Lower lobe of right lung (tissue), 2 donors: ENCODE results near the gene IFITM10. TPM values are rescaled to one million over a fixed set of nuclear protein-coding genes. Genes with fewer than 3 reads are reported as not detected.

Experiments
- ATAC-seq, 2 donors: fragments of 200-7000 bp; cut with Tn5 transposase; one replicate each; pipeline ENCODE4 v1.9.1; 2020 to 2022; ENCODE audit warnings: mild to moderate bottlenecking in 2 of 2, moderate library complexity in 2 of 2
- DNase-seq: peaks from one replicate; pipeline ENCODE4 v3.0.0-alpha.2; 2020
- H3K27ac ChIP-seq: fragments of 200-600 bp; one replicate; pipeline ENCODE4 v1.8.0; 2022
- H3K27me3 ChIP-seq: fragments of 200-600 bp; one replicate; pipeline ENCODE4 v1.8.0; 2022; ENCODE audit warnings: low read depth
- H3K36me3 ChIP-seq: fragments of 200-600 bp; one replicate; pipeline ENCODE4 v1.8.0; 2022; ENCODE audit warnings: mild to moderate bottlenecking
- H3K4me1 ChIP-seq: fragments of 200-600 bp; one replicate; pipeline ENCODE4 v1.8.0; 2022
- H3K4me3 ChIP-seq: fragments of 200-600 bp; one replicate; pipeline ENCODE4 v1.8.0; 2022; ENCODE audit warnings: mild to moderate bottlenecking
- H3K9me3 ChIP-seq: fragments of 200-600 bp; one replicate; pipeline ENCODE4 v1.8.0; 2022
- CTCF ChIP-seq: fragments of 200-600 bp; IDR thresholded peaks from one replicate; pipeline ENCODE4 v1.8.0; 2022; ENCODE audit warnings: antibody characterized with exemption, mild to moderate bottlenecking
- intact Hi-C: fragments of 100-400 bp; cut with DNase I; formaldehyde crosslinking; loops from one replicate; pipeline ENCODE4 v1.11.0; 2022
- total RNA-seq: library from RNA; stranded (reverse); fragmentation: NEBNext Ultra II Directional; extraction: Animal tissue kit (Norgen Biotek cat#: 25700); gene quantifications from one replicate; pipeline ENCODE4 v1.2.1, GENCODE V29; 2021
- donor health status: DM: no; HTN: yes; CAD: no; lungs with severe emphysema.

The IFITM10 gene
- total RNA-seq, 1 donor from 2014 or later: 9.2 TPM

- ATAC-seq (no peak), DNase-seq (no peak)
- Histone ChIP-seq H3K36me3 (no peaks in the 10 kb centered on the region), H3K4me1 (no peaks in the 10 kb centered on the region), H3K9me3 (peaks cover 10% of the 10 kb centered on the region), H3K4me3 (no peak overlapping the region), H3K27me3 (peaks cover 37% of the 10 kb centered on the region), H3K27ac (no peak overlapping the region)
- TF ChIP-seq CTCF: no peak
- intact Hi-C loops: no loop called here
These were observed 15.1 kb downstream of the IFITM10 start for GRCh38 chr11:1735271-1735670.

GRCh38 chr11:1734641-1735081 is 15.7 kb downstream of the IFITM10 start:
- intact Hi-C loops: no loop called here
- peaks cover 43% of the 10 kb centered on the region for H3K27me3 ChIP-seq
- H3K9me3 ChIP-seq: peaks cover 10% of the 10 kb centered on the region
- DNase-seq (no peak), ATAC-seq (peak in 1 of 2 donors; percentile 11)
- no peak overlapping the region for H3K27ac ChIP-seq
- no peak for TF ChIP-seq CTCF
- no peaks in the 10 kb centered on the region for H3K4me1 ChIP-seq
- no peak overlapping the region for H3K4me3 ChIP-seq
- H3K36me3 ChIP-seq: no peaks in the 10 kb centered on the region

- no peak for DNase-seq
- Histone ChIP-seq H3K4me1 (no peaks in the 10 kb centered on the region), H3K4me3 (no peak overlapping the region), H3K27me3 (peaks cover 48% of the 10 kb centered on the region), H3K9me3 (peaks cover 10% of the 10 kb centered on the region), H3K36me3 (no peaks in the 10 kb centered on the region), H3K27ac (no peak overlapping the region)
- intact Hi-C loops: no loop called here
- no peak for TF ChIP-seq CTCF
- ATAC-seq: no peak
These were observed 16.4 kb downstream of the IFITM10 start for GRCh38 chr11:1733716-1734640.

GRCh38 chr11:1733009-1733715 is 17.2 kb downstream of the IFITM10 start:
- peaks cover 56% of the 10 kb centered on the region for H3K27me3 ChIP-seq
- H3K27ac ChIP-seq: no peak overlapping the region
- no peak for ATAC-seq
- no peak for TF ChIP-seq CTCF
- no peaks in the 10 kb centered on the region for H3K36me3 ChIP-seq
- peaks cover 10% of the 10 kb centered on the region for H3K9me3 ChIP-seq
- no peak for DNase-seq
- intact Hi-C loops: no loop called here
- no peaks in the 10 kb centered on the region for H3K4me1 ChIP-seq
- H3K4me3 ChIP-seq: no peak overlapping the region

- Histone ChIP-seq H3K27me3 (peaks cover 61% of the 10 kb centered on the region), H3K27ac (no peak overlapping the region), H3K9me3 (peaks cover 9% of the 10 kb centered on the region), H3K4me3 (no peak overlapping the region), H3K36me3 (no peaks in the 10 kb centered on the region), H3K4me1 (no peaks in the 10 kb centered on the region)
- DNase-seq: no peak
- intact Hi-C loops: no loop called here
- TF ChIP-seq CTCF: no peak
- no peak for ATAC-seq
These were observed 17.9 kb downstream of the IFITM10 start for GRCh38 chr11:1732418-1733008.
